Measurements from ENCODE around the gene RUSC1.

DNA sequence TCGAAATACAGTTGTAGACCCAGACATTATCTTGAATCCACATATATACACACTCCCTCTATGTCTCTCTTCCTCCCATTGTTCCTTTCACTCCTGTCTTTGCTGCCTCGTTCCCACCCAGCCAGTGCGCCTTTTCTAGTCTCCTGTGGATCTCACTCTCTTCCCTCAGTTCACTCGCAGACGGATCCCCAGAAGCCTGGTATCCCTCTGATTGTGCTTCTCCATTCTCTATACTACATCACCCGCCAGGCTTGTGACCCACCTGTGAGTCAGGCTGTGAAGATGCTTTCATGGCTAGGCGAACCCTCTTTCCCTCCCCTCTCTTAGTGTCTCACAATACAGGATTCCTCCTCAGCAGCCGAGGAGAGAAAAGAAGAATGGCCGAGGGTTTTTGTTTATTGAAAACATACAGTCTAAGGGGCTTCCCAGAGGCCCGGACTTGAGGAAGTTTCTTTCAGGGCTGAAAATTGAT lies 42.0 kb upstream of the RUSC1 start:
- TF ChIP-seq, protein P1, sequence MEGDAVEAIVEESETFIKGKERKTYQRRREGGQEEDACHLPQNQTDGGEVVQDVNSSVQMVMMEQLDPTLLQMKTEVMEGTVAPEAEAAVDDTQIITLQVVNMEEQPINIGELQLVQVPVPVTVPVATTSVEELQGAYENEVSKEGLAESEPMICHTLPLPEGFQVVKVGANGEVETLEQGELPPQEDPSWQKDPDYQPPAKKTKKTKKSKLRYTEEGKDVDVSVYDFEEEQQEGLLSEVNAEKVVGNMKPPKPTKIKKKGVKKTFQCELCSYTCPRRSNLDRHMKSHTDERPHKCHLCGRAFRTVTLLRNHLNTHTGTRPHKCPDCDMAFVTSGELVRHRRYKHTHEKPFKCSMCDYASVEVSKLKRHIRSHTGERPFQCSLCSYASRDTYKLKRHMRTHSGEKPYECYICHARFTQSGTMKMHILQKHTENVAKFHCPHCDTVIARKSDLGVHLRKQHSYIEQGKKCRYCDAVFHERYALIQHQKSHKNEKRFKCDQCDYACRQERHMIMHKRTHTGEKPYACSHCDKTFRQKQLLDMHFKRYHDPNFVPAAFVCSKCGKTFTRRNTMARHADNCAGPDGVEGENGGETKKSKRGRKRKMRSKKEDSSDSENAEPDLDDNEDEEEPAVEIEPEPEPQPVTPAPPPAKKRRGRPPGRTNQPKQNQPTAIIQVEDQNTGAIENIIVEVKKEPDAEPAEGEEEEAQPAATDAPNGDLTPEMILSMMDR (IDR thresholded peaks at IDR 0.05) = no peak
- TF ChIP-seq POLR2AphosphoS5 (IDR thresholded peaks at IDR 0.05) (no peak), POLR2A (IDR thresholded peaks at IDR 0.05) (no peak)
